HFF-Myc (cell line): ENCODE measurements around the gene CDC73.

Source experiments
- DNase-seq: peaks from one replicate; pipeline ENCODE4 v3.0.0-alpha.2; 2011; ENCODE audit warnings: low read depth; ENCODE audit errors: extremely low read depth
- H3K4me3 ChIP-seq: replicated peaks from 2 replicates; pipeline ENCODE4 v1.5.1; 2011; ENCODE audit warnings: low read depth, mild to moderate bottlenecking, control low read depth, low read length
- CTCF ChIP-seq: IDR thresholded peaks from 2 replicates; pipeline ENCODE4 v1.5.1; 2012; ENCODE audit warnings: mild to moderate bottlenecking, low read depth, low read length, control low read depth; ENCODE audit errors: missing control alignments

CDC73 gene

GRCh38 chr1:193293726-193294125 lies 171.9 kb downstream of the CDC73 start:
- no peak overlapping the region for H3K4me3 ChIP-seq
- no peak for DNase-seq
- no peak for TF ChIP-seq CTCF

DNA sequence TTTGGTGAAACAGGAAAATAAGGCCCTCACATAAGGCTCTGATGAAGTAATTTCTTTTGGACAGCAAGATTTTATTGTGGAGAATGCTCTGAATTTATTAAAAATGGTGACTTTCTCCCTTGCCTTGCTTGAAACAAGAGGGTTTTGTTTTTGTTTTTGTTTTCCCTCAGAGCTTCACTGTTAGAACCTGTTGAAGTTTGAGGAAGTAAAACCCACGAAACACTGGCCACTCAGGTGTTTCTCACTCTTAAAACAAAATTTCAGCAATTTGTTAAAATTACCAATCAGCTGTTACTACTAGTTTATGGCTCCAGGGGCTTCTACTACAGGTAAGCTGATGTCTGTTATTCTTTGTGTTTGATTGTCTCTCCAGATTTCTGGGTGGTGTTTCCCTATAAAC lies 177.2 kb downstream of the CDC73 start:
- no peak for DNase-seq

DNA sequence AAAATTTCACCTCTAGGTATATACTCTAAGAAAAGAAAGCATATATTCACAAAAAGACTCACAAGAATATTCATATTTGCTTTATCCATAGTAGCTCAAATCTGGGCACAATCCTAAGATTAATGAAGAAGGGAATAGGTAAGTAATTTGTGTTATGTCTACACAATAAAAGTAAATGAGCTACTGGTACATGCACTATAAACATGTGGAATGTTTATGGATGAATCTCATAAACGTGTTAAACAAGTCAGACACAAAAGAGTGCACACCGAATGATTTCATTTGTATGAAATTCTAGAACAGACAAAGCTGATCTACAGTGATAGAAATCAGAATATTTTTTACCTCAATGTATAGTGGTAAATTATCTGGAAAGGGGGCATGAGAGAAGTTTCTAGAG lies 179.9 kb downstream of the CDC73 start:
- H3K4me3 ChIP-seq, result no peak overlapping the region
- no peak for DNase-seq
- TF ChIP-seq CTCF, result no peak

More for the DNA sequence above, 177.2 kb downstream of the CDC73 start:
- TF ChIP-seq CTCF, result no peak
- no peak overlapping the region for H3K4me3 ChIP-seq

DNA sequence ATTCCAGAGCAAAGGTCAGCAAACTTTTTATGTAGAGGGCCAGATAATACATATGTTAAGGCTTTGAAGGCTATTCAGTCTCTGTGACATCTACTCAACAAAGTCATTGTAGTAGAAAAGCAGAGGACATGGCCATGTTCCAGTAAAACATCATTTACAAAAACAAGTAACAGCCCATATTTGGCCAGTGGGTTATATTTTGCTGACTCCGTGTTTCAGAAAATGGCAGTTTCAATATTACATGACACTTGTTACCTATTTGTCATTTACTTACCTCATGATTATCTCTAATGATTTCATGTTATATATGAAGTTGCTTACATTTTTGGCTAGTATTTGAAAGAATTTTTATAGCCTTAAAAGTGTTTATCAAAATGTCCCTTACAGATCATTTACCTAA lies 182.0 kb downstream of the CDC73 start:
- TF ChIP-seq CTCF, result no peak
- DNase-seq, result no peak
- no peak overlapping the region for H3K4me3 ChIP-seq
